ENCODE data around the gene ZNF79.

DNA sequence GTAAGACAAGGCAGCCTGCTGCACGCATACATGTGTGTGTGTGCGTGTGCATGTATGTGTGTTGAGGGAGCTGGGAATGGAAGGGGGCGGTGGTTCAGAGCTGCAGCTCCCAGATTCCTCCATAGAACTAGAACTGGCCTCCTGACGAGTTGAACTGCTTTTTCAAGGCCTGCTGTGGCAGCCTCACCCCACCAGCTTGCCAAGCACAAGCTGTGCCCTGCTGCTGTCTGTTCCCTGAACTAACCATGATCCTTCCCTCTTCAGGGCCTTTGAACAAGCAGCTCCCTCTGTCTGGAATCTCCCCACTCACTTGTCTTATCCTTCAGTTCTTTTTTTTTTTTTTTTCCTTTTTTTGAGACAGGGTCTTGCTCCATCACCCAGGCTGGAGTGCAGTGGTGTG, 49.8 kb downstream of the ZNF79 start:
- TF ChIP-seq, protein P1, sequence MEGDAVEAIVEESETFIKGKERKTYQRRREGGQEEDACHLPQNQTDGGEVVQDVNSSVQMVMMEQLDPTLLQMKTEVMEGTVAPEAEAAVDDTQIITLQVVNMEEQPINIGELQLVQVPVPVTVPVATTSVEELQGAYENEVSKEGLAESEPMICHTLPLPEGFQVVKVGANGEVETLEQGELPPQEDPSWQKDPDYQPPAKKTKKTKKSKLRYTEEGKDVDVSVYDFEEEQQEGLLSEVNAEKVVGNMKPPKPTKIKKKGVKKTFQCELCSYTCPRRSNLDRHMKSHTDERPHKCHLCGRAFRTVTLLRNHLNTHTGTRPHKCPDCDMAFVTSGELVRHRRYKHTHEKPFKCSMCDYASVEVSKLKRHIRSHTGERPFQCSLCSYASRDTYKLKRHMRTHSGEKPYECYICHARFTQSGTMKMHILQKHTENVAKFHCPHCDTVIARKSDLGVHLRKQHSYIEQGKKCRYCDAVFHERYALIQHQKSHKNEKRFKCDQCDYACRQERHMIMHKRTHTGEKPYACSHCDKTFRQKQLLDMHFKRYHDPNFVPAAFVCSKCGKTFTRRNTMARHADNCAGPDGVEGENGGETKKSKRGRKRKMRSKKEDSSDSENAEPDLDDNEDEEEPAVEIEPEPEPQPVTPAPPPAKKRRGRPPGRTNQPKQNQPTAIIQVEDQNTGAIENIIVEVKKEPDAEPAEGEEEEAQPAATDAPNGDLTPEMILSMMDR (IDR thresholded peaks at IDR 0.05) = no peak
- TF ChIP-seq POLR2AphosphoS5 (IDR thresholded peaks at IDR 0.05) (no peak), POLR2A (IDR thresholded peaks at IDR 0.05) (no peak)

All from suprapubic skin (tissue), 4 donors.